HL-60 (cell line): Measurements from ENCODE around the gene UBE2M.
A peak's percentile ranks its signal among the peaks of the same experiment; 100 is the strongest.

Experiments
- DNase-seq, 2 experiments: peaks; one replicate each; pipeline ENCODE4 v3.0.0-alpha.2; 2010 to 2020; ENCODE audit warnings: low read depth in 1 of 2, low spot score in 1 of 2
- H3K27ac ChIP-seq: fragments of 250-450 bp; sonication (Bioruptor Pico); replicated peaks from 2 replicates; pipeline ENCODE4 v1.5.1; 2020; ENCODE audit warnings: mild to moderate bottlenecking, moderate library complexity
- H3K27me3 ChIP-seq: fragments of 250-450 bp; sonication (Bioruptor Pico); 2 replicates; pipeline ENCODE4 v1.5.1; 2021; ENCODE audit warnings: mild to moderate bottlenecking, moderate library complexity; ENCODE audit not compliant: insufficient read depth, poor library complexity, severe bottlenecking
- H3K4me3 ChIP-seq: replicated peaks from 2 replicates; pipeline ENCODE4 v1.5.1; 2011; ENCODE audit warnings: mild to moderate bottlenecking, control low read depth, low read length; ENCODE audit not compliant: insufficient read depth
- CTCF ChIP-seq: IDR thresholded peaks from one replicate; pipeline ENCODE4 v1.5.1; 2011; ENCODE audit warnings: low read length, control low read depth, inconsistent platforms; ENCODE audit not compliant: insufficient read depth
- GABPA ChIP-seq: IDR thresholded peaks from 2 replicates; pipeline ENCODE4 v1.6.1; 2012; ENCODE audit warnings: low read depth
- POLR2AphosphoS5 ChIP-seq: IDR thresholded peaks from 2 replicates; pipeline ENCODE4 v1.6.1; 2012; ENCODE audit warnings: low read depth
- REST ChIP-seq: IDR thresholded peaks from 2 replicates; pipeline ENCODE4 v1.6.1; 2012; ENCODE audit warnings: low read depth; ENCODE audit not compliant: insufficient replicate concordance
- SPI1 ChIP-seq: IDR thresholded peaks from 2 replicates; pipeline ENCODE4 v1.6.1; 2012; ENCODE audit warnings: low read depth, mild to moderate bottlenecking, borderline replicate concordance

The UBE2M gene

GRCh38 chr19:58548859-58549663 lies 9.3 kb downstream of the UBE2M start:
- no peak overlapping the region for H3K4me3 ChIP-seq
- H3K27me3 ChIP-seq = no peaks in the 10 kb centered on the region
- no peak for DNase-seq
- no peak overlapping the region for H3K27ac ChIP-seq
- TF ChIP-seq GABPA (no peak), CTCF (no peak), POLR2AphosphoS5 (no peak), REST (no peak), SPI1 (no peak)

- Histone ChIP-seq H3K4me3 (peak overlapping the region; percentile 2; the same call in 1 of the 2 replicates), H3K27ac (no peak overlapping the region), H3K27me3 (no peaks in the 10 kb centered on the region)
- TF ChIP-seq REST = no peak
- no peak for TF ChIP-seq CTCF
- no peak for TF ChIP-seq SPI1
- TF ChIP-seq GABPA = no peak
- no peak for DNase-seq
These were observed 10.8 kb downstream of the UBE2M start for GRCh38 chr19:58547323-58548312.

DNA sequence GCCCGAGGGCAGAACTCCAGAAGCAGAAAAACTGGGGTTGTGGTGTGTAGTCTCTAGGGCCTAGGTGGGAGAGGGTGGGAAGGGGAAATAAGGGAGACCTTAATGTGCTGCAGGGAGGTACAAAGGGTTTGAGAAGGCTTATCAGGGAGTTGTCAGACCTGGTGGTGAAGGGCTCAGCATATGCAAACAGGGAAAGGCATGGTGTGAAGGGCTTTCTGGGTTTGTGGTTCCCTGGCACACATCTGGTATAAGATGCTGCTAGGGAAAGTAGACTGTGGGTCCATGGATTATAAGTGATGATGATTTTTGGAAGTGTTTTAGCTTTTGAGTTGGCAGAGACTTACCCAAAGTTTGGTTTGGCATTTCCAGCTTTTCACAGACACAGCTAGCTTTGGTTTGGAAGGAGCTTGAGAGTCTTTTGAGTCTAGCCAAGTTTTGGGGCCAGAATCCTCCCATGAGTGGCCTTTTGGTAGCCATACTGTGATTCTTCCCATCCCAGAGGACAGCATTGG lies 12.3 kb downstream of the UBE2M start:
- H3K27me3 ChIP-seq = no peaks in the 10 kb centered on the region
- no peak for DNase-seq
- H3K27ac ChIP-seq = 0 out of 2 replicates have a peak overlapping the region, but pooled peaks have one; percentile 15
- peak overlapping the region; percentile 99 for H3K4me3 ChIP-seq
- TF ChIP-seq POLR2AphosphoS5 = no peak; the same call in 1 of the 2 replicates
